Panc1 (cell line): ENCODE results near the gene RGCC. TPM values are rescaled to one million over a fixed set of nuclear protein-coding genes. Genes with fewer than 3 reads are reported as not detected.

ENCODE experiments used
- ATAC-seq: fragments of 200-7000 bp; cut with Tn5 transposase; 2 replicates; pipeline ENCODE4 v1.9.1; 2020; ENCODE audit warnings: mild to moderate bottlenecking, moderate library complexity
- BruUV-seq: library from RNA; stranded (reverse); fragments of 400-500 nt; replicated peaks from 2 replicates; lab custom pipeline; 2021; lab: Mats Ljungman, UMichigan
- CTCF ChIA-PET: fragments of 300-600 bp; sonication (Branson Sonifier 250); formaldehyde crosslinking; loops from one replicate; lab custom pipeline; 2022; ENCODE audit warnings: antibody characterized with exemption; lab: Charles Lee
- POLR2A ChIA-PET: fragments of 300-600 bp; sonication (Branson Sonifier 250); formaldehyde crosslinking; loops from one replicate; lab custom pipeline; 2022; ENCODE audit warnings: antibody characterized with exemption; lab: Charles Lee
- DNase-seq: peaks from one replicate; pipeline ENCODE4 v3.0.0-alpha.2; 2010; ENCODE audit warnings: low read depth, low spot score
- H3K27ac ChIP-seq: 2 replicates; pipeline ENCODE4 v1.5.1; 2011; ENCODE audit warnings: mild to moderate bottlenecking, low read length, inconsistent platforms
- H3K27me3 ChIP-seq: fragments of 200-500 bp; sonication (Bioruptor generic); 2 replicates; pipeline ENCODE4 v1.6.0; 2014; ENCODE audit warnings: low read length, inconsistent platforms; ENCODE audit not compliant: control insufficient read depth, insufficient read depth
- H3K36me3 ChIP-seq: fragments of 200-500 bp; sonication (Bioruptor generic); 2 replicates; pipeline ENCODE4 v1.5.1; 2014; ENCODE audit warnings: inconsistent platforms, mild to moderate bottlenecking, low read length, moderate library complexity; ENCODE audit not compliant: control insufficient read depth, insufficient read depth
- H3K4me1 ChIP-seq: 2 replicates; pipeline ENCODE4 v1.5.1; 2011; ENCODE audit warnings: inconsistent platforms, mild to moderate bottlenecking, low read length, moderate library complexity; ENCODE audit not compliant: control insufficient read depth, insufficient read depth
- H3K4me3 ChIP-seq, 2 experiments: 2 replicates each; pipeline ENCODE4 v1.5.1; 2011 to 2012; ENCODE audit warnings: low read depth in 2 of 2, low read length in 2 of 2, mild to moderate bottlenecking in 2 of 2, inconsistent platforms in 1 of 2, moderate library complexity in 1 of 2
- H3K9me3 ChIP-seq: fragments of 200-500 bp; sonication (Bioruptor generic); 2 replicates; pipeline ENCODE4 v1.5.1; 2014; ENCODE audit warnings: low read depth, mild to moderate bottlenecking, inconsistent platforms, low read length, moderate library complexity; ENCODE audit not compliant: control insufficient read depth, insufficient read depth
- CTCF ChIP-seq: fragments of 450-650 bp; IDR thresholded peaks from 2 replicates; pipeline ENCODE4 v1.5.1; 2017; ENCODE audit warnings: mild to moderate bottlenecking
- POLR2AphosphoS5 ChIP-seq: IDR thresholded peaks from 2 replicates; pipeline ENCODE4 v1.6.1; 2012; ENCODE audit warnings: mild to moderate bottlenecking, low read depth, low read length, moderate library complexity
- REST ChIP-seq, 2 experiments: IDR thresholded peaks; 2 replicates each; pipeline ENCODE4 v1.6.1; 2011 to 2012; ENCODE audit warnings: low read depth in 2 of 2, control low read depth in 1 of 2, low read length in 1 of 2, mild to moderate bottlenecking in 1 of 2, moderate library complexity in 1 of 2; ENCODE audit not compliant: insufficient read depth in 1 of 2
- SIN3A ChIP-seq: IDR thresholded peaks from 2 replicates; pipeline ENCODE4 v1.6.1; 2012; ENCODE audit warnings: low read depth, mild to moderate bottlenecking, low read length, moderate library complexity, borderline replicate concordance; ENCODE audit not compliant: insufficient read depth
- TCF7L2 ChIP-seq: IDR thresholded peaks from 2 replicates; pipeline ENCODE4 v1.6.1; 2011; ENCODE audit warnings: mild to moderate bottlenecking, low read depth, low read length, inconsistent platforms
- in situ Hi-C: cut with HindIII; loops from 2 replicates; pipeline ENCODE4 v1.10.0; 2016; ENCODE audit warnings: low sequenced_read_pairs, low pct_unique_long_range_greater_than_20kb
- intact Hi-C: fragments of 100-400 bp; cut with micrococcal nuclease; formaldehyde crosslinking; loops from one replicate; pipeline ENCODE4 v1.10.0; 2022; ENCODE audit not compliant: unreplicated experiment
- total RNA-seq: library from RNA; stranded (reverse); gene quantifications from one replicate; pipeline ENCODE4 v1.2.1, GENCODE V29; 2021; ENCODE audit not compliant: unreplicated experiment

The RGCC gene
- total RNA-seq, 1 experiment from 2014 or later = 6.7 TPM

- intact Hi-C loops = no loop called here
- ATAC-seq = no peak
- Histone ChIP-seq H3K4me1 (no peaks in the 10 kb centered on the region; the same call in 1 of the 2 replicates), H3K4me3 (no peak overlapping the region), H3K27ac (no peak overlapping the region), H3K36me3 (no peaks in the 10 kb centered on the region), H3K27me3 (no peaks in the 10 kb centered on the region), H3K9me3 (no peaks in the 10 kb centered on the region)
- DNase-seq = no peak
- in situ Hi-C loops = no loop called here
- TF ChIP-seq POLR2AphosphoS5 (no peak), TCF7L2 (no peak), CTCF (no peak), REST (IDR thresholded peaks at IDR 0.05; ENCODE audit: insufficient read depth in 1 of 2, low read depth in 2 of 2, low read length in 1 of 2) (no peak), SIN3A (no peak)
- ChIA-PET POLR2A (no interaction called here), CTCF (no interaction called here)
- no TSS peak for BruUV-seq
Observed at GRCh38 chr13:41460930-41461329, 3.6 kb downstream of the RGCC start.

GRCh38 chr13:41461527-41462139, 4.3 kb downstream of the RGCC start:
- no peak overlapping the region for H3K27ac ChIP-seq
- BruUV-seq = no TSS peak
- CTCF ChIA-PET = no interaction called here

More at GRCh38 chr13:41461527-41462139, 4.3 kb downstream of the RGCC start:
- ATAC-seq (no peak), DNase-seq (no peak)
- in situ Hi-C loops (no loop called here), intact Hi-C loops (no loop called here)
- Histone ChIP-seq H3K4me1 (no peaks in the 10 kb centered on the region; the same call in 1 of the 2 replicates), H3K9me3 (no peaks in the 10 kb centered on the region), H3K27me3 (no peaks in the 10 kb centered on the region), H3K36me3 (no peaks in the 10 kb centered on the region), H3K4me3 (no peak overlapping the region)
- POLR2A ChIA-PET = no interaction called here
- TF ChIP-seq SIN3A (no peak), POLR2AphosphoS5 (no peak), REST (IDR thresholded peaks at IDR 0.05; ENCODE audit: insufficient read depth in 1 of 2, low read depth in 2 of 2, low read length in 1 of 2) (no peak), CTCF (no peak), TCF7L2 (no peak)
